Transverse colon (tissue), 4 donors: ENCODE measurements around the gene PID1. TPM values are rescaled to one million over a fixed set of nuclear protein-coding genes. Genes with fewer than 3 reads are reported as not detected.

Experiments
- DNase-seq: peaks from one replicate; pipeline ENCODE4 v3.0.0-alpha.2; 2019
- H3K27ac ChIP-seq, 4 donors: fragments of 200-600 bp; sonication (generic); 2 replicates each; pipeline ENCODE4 v1.5.1; 2016 to 2018; ENCODE audit warnings: inconsistent platforms in 4 of 4
- H3K27me3 ChIP-seq: fragments of 200-600 bp; sonication (generic); 2 replicates; pipeline ENCODE4 v1.5.1; 2017; ENCODE audit warnings: inconsistent platforms
- H3K36me3 ChIP-seq, 4 donors: fragments of 200-600 bp; sonication (generic); 2 replicates each; pipeline ENCODE4 v1.5.1; 2017 to 2019; ENCODE audit warnings: inconsistent platforms in 4 of 4
- H3K4me1 ChIP-seq, 4 donors: fragments of 200-600 bp; sonication (generic); 2 replicates each; pipeline ENCODE4 v1.5.1; 2017 to 2020; ENCODE audit warnings: inconsistent platforms in 4 of 4
- H3K4me3 ChIP-seq, 4 donors: fragments of 200-600 bp; sonication (generic); 1 replicate in 1 of 4; 2 replicates in 3 of 4; pipeline versions ENCODE4 v1.5.1 to v1.6.1; 2017 to 2019; ENCODE audit warnings: inconsistent platforms in 4 of 4
- H3K9me3 ChIP-seq, 2 donors: fragments of 200-600 bp; sonication (generic); 2 replicates each; pipeline ENCODE4 v1.5.1; 2017 to 2019; ENCODE audit warnings: inconsistent platforms in 2 of 2
- CTCF ChIP-seq, 5 experiments: fragments of 200-600 bp in 3 of 5; fragments of 450-650 bp in 2 of 5; sonication (generic) in 3 of 5; IDR thresholded peaks; 1 replicate in 2 of 5; 2 replicates in 3 of 5; pipeline ENCODE4 v1.5.1; 2016 to 2017; ENCODE audit warnings: antibody characterized with exemption in 5 of 5, inconsistent platforms in 3 of 5, mild to moderate bottlenecking in 2 of 5, moderate library complexity in 1 of 5
- EP300 ChIP-seq: sonication (generic); formaldehyde crosslinking; IDR thresholded peaks from one replicate; pipeline ENCODE4 v1.6.1; 2017; ENCODE audit warnings: antibody characterized with exemption, low read depth
- POLR2A ChIP-seq: fragments of 450-650 bp; IDR thresholded peaks from one replicate; pipeline ENCODE4 v1.6.1; 2016; ENCODE audit warnings: antibody characterized with exemption, mild to moderate bottlenecking, moderate library complexity
- POLR2AphosphoS5 ChIP-seq, 3 donors: sonication (generic); formaldehyde crosslinking; IDR thresholded peaks; one replicate each; pipeline ENCODE4 v1.6.1; 2016; ENCODE audit warnings: antibody characterized with exemption in 3 of 3
- WGBS, 2 donors: methylation state at CpG; one replicate each; pipeline ENCODE4 v1.1.5; 2018; ENCODE audit warnings: low coverage in 1 of 2; 5-methylcytosine and 5-hydroxymethylcytosine counted together
- in situ Hi-C, 4 donors: fragments of 200-750 bp; cut with MboI; loops; one replicate each; pipeline versions ENCODE4 v1.15.0 to v1.15.1; 2017; ENCODE audit warnings: low sequenced_read_pairs in 3 of 4, low pct_ligation_motif_present in 1 of 4, low pct_unique_long_range_greater_than_20kb in 1 of 4
- intact Hi-C: fragments of 100-400 bp; cut with DNase I; formaldehyde crosslinking; loops from one replicate; pipeline ENCODE4 v1.15.1; 2023; ENCODE audit warnings: low total_unique reads
- total RNA-seq, 4 donors: library from RNA; depleted of rRNA; stranded (reverse); fragments of >200 nt; gene quantifications; one replicate each; pipeline ENCODE4 v1.1.0, GENCODE V29; 2016

PID1 gene
- total RNA-seq, 4 donors from 2014 or later = 21.6 to 54.6 (median 27.9) TPM

DNA sequence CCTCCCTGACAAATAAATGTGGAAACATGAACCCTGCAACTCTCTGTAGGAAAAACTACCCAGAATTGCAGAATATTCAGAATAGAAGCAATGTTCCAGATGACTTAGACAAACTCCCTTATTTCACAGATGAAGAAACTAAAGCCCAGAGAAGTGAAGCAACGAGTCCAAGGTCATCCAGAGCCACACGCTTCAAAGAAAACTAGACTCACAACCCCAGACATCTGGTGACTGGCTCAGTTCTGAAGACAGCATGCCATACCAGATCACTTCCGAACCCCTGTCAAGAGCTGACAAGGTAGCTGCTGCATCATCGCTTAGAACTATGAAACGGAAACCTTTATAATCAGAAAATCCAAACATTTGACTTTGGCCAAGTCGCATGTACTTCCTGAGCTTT lies 101.3 kb downstream of the PID1 start:
- no peak for TF ChIP-seq POLR2AphosphoS5 (IDR thresholded peaks at IDR 0.05)
- TF ChIP-seq EP300 = no peak
- no peak for TF ChIP-seq CTCF (IDR thresholded peaks at IDR 0.05)
- no peak for TF ChIP-seq POLR2A
- WGBS, 2 donors = 79 to 100% methylated on average over 4 to 6 of the region's 6 CpGs
- no peaks in the 10 kb centered on the region for H3K9me3 ChIP-seq

GRCh38 chr2:229164545-229165249 lies 106.4 kb downstream of the PID1 start:
- TF ChIP-seq CTCF (IDR thresholded peaks at IDR 0.05) = peak in 1 of 5 experiments; percentile 23
- TF ChIP-seq POLR2A = no peak
- WGBS, 2 donors = 54% methylated on average over 2 of the region's 2 CpGs
- DNase-seq = peak; percentile 27
- Histone ChIP-seq H3K4me1 (peaks cover 16 to 50% (median 26%) of the 10 kb centered on the region in 4 donors), H3K36me3 (no peaks in the 10 kb centered on the region), H3K27ac (peak overlapping the region; percentile 2 to 32 (median 27)), H3K27me3 (no peaks in the 10 kb centered on the region), H3K4me3 (no peak overlapping the region), H3K9me3 (no peaks in the 10 kb centered on the region)
- intact Hi-C loops (no loop called here), in situ Hi-C loops (no loop called here)

More for the DNA sequence above, 101.3 kb downstream of the PID1 start:
- H3K27me3 ChIP-seq = no peaks in the 10 kb centered on the region
- in situ Hi-C loops (no loop called here), intact Hi-C loops (no loop called here)
- H3K4me1 ChIP-seq = peaks cover 0 to 11% (median 5%) of the 10 kb centered on the region in 4 donors
- no peak for DNase-seq
- H3K36me3 ChIP-seq = no peaks in the 10 kb centered on the region
- H3K4me3 ChIP-seq = no peak overlapping the region
- H3K27ac ChIP-seq = no peak overlapping the region

GRCh38 chr2:229163893-229164292 lies 107.2 kb downstream of the PID1 start:
- in situ Hi-C loops (no loop called here), intact Hi-C loops (no loop called here)
- peaks cover 16 to 58% (median 30%) of the 10 kb centered on the region in 4 donors for H3K4me1 ChIP-seq
- no peaks in the 10 kb centered on the region for H3K9me3 ChIP-seq
- H3K36me3 ChIP-seq = no peaks in the 10 kb centered on the region
- no peaks in the 10 kb centered on the region for H3K27me3 ChIP-seq
- DNase-seq = no peak
- H3K27ac ChIP-seq = no peak overlapping the region
- H3K4me3 ChIP-seq = no peak overlapping the region
- 36 to 53% methylated on average over 2 of the region's 2 CpGs for WGBS, 2 donors
- TF ChIP-seq POLR2A (no peak), CTCF (IDR thresholded peaks at IDR 0.05) (no peak), EP300 (no peak), POLR2AphosphoS5 (IDR thresholded peaks at IDR 0.05) (no peak)

- in situ Hi-C loops = no loop called here
- TF ChIP-seq CTCF (IDR thresholded peaks at IDR 0.05) (no peak), POLR2A (no peak), EP300 (no peak), POLR2AphosphoS5 (IDR thresholded peaks at IDR 0.05) (no peak)
These were observed 109.1 kb downstream of the PID1 start for GRCh38 chr2:229162015-229162414.

More at GRCh38 chr2:229162015-229162414, 109.1 kb downstream of the PID1 start:
- H3K9me3 ChIP-seq = no peaks in the 10 kb centered on the region
- H3K4me1 ChIP-seq = peaks cover 16 to 74% (median 32%) of the 10 kb centered on the region in 4 donors
- no peaks in the 10 kb centered on the region for H3K27me3 ChIP-seq
- H3K4me3 ChIP-seq = no peak overlapping the region
- no peak for DNase-seq
- H3K27ac ChIP-seq = peak overlapping the region in 1 of 4 donors; percentile 66
- 79 to 81% methylated on average over 2 to 4 of the region's 4 CpGs for WGBS, 2 donors
- H3K36me3 ChIP-seq = no peaks in the 10 kb centered on the region
- intact Hi-C loops = no loop called here
